Upper lobe of right lung (tissue), 1 donor: ENCODE data around the gene TPR. TPM values are rescaled to one million over a fixed set of nuclear protein-coding genes. Genes with fewer than 3 reads are reported as not detected.
"Not testable (repeated sequence)": the region's sequence is repeated elsewhere in the genome, so short reads cannot be mapped to it uniquely, and the experiment has no call there.

Experiments
- ATAC-seq: fragments of 200-7000 bp; cut with Tn5 transposase; one replicate; pipeline ENCODE4 v1.9.1; 2020; ENCODE audit warnings: mild to moderate bottlenecking, moderate library complexity
- DNase-seq: peaks from one replicate; pipeline ENCODE4 v3.0.0-alpha.2; 2020
- H3K27ac ChIP-seq: fragments of 200-600 bp; one replicate; pipeline ENCODE4 v1.8.0; 2022
- H3K27me3 ChIP-seq: fragments of 200-600 bp; one replicate; pipeline ENCODE4 v1.8.0; 2022; ENCODE audit warnings: mild to moderate bottlenecking
- H3K36me3 ChIP-seq: fragments of 200-600 bp; one replicate; pipeline ENCODE4 v1.8.0; 2022
- H3K4me1 ChIP-seq: fragments of 200-600 bp; one replicate; pipeline ENCODE4 v1.8.0; 2022
- H3K4me3 ChIP-seq: fragments of 200-600 bp; one replicate; pipeline ENCODE4 v1.8.0; 2022; ENCODE audit warnings: mild to moderate bottlenecking
- H3K9me3 ChIP-seq: fragments of 200-600 bp; one replicate; pipeline ENCODE4 v1.8.0; 2022
- CTCF ChIP-seq: fragments of 200-600 bp; IDR thresholded peaks from one replicate; pipeline ENCODE4 v1.8.0; 2022; ENCODE audit warnings: antibody characterized with exemption
- intact Hi-C: fragments of 100-400 bp; cut with DNase I; formaldehyde crosslinking; loops from one replicate; pipeline ENCODE4 v1.11.0; 2022
- total RNA-seq: library from RNA; stranded (reverse); fragmentation: NEBNext Ultra II Directional; extraction: Animal tissue kit (Norgen Biotek cat#: 25700); gene quantifications from one replicate; pipeline ENCODE4 v1.2.1, GENCODE V29; 2021
- donor health status: DM: no; HTN: yes; CAD: no; lungs with severe emphysema.

TPR gene
- total RNA-seq, 1 donor from 2014 or later, result 83.4 TPM

DNA sequence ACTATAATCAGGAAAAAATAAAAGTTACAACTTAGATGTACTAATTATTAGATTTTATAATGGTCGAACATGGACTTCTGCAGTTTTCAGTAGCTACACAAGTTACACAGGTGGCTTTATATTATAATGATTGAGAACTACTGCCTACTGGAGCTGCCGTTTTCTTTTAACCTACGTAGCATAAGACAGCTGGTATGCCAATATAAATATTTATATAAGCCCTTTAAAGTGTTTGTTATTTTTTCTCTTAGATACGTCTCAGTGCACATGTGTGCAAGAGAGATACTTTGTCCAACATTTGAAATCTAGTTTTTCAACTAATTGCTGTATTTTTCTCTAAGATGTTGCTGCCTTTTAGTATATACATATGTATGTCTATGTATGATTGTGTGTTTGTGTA is 43.5 kb upstream of the TPR start:
- TF ChIP-seq CTCF, result no peak
- Histone ChIP-seq H3K27ac (no peak overlapping the region), H3K27me3 (no peaks in the 10 kb centered on the region), H3K4me1 (no peaks in the 10 kb centered on the region), H3K36me3 (peaks cover 26% of the 10 kb centered on the region), H3K9me3 (no peaks in the 10 kb centered on the region), H3K4me3 (no peak overlapping the region)
- intact Hi-C loops, result no loop called here
- ATAC-seq (no peak), DNase-seq (no peak)

GRCh38 chr1:186413319-186413718 is 38.3 kb upstream of the TPR start:
- no peaks in the 10 kb centered on the region for H3K9me3 ChIP-seq
- DNase-seq (no peak), ATAC-seq (no peak)
- H3K4me3 ChIP-seq, result no peak overlapping the region
- no peak for TF ChIP-seq CTCF
- peaks cover 34% of the 10 kb centered on the region for H3K36me3 ChIP-seq
- H3K4me1 ChIP-seq, result no peaks in the 10 kb centered on the region
- intact Hi-C loops, result no loop called here
- H3K27ac ChIP-seq, result no peak overlapping the region
- no peaks in the 10 kb centered on the region for H3K27me3 ChIP-seq

DNA sequence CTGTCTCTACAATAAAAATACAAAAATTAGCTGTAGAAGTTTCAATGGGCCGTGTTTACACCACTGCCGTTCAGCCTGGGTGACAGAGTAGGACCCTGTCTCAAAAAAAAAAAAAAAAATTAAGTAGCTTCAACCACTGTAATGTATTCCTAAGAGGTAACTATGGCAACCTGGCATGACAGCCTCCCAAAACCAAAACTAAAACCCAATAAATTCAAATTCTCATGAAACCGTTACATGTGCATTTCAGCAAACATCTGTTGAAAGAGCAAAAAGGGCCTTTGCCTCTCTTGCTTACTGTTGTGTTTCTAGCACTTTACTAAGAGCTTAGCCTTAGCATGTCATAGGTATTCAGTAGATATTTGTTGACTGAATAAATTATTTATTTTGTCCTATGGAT is 34.0 kb upstream of the TPR start:
- intact Hi-C loops, result no loop called here
- TF ChIP-seq CTCF, result no peak
- H3K9me3 ChIP-seq, result no peaks in the 10 kb centered on the region
- H3K27me3 ChIP-seq, result no peaks in the 10 kb centered on the region
- H3K4me3 ChIP-seq, result no peak overlapping the region
- H3K4me1 ChIP-seq, result no peaks in the 10 kb centered on the region
- no peak overlapping the region for H3K27ac ChIP-seq
- ATAC-seq (no peak), DNase-seq (no peak)
- H3K36me3 ChIP-seq, result peaks cover 68% of the 10 kb centered on the region

DNA sequence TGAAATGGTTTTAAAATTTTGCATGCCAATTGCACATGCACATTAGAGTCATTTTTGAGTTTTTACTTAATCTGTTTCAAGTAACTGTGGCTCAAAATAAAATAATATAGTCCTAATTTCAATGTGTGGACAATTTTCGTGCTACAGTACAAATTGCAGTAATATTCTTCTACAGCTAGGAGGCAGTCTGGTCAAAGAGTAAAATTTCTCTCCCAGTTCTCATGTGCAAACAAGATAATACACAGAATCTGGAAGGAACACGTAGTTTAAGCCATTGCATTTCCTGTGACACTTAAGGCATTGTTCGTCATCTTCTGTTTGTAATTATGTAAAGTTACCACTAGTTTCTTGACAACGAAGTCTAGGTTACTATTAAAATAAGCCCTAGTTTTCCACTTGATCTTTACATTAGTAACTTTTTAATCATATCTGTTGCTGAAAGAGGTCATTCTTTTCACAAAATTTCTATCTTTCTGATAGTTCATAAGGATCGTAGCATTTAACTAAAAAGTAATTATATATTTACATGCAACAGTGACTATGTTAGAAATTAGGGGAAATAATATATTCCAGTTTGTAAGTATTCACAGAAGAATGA is 29.5 kb upstream of the TPR start:
- Histone ChIP-seq H3K4me1 (no peaks in the 10 kb centered on the region), H3K4me3 (no peak overlapping the region), H3K36me3 (peaks cover 57% of the 10 kb centered on the region), H3K27me3 (no peaks in the 10 kb centered on the region), H3K27ac (no peak overlapping the region), H3K9me3 (no peaks in the 10 kb centered on the region)
- ATAC-seq (peak; percentile 73), DNase-seq (no peak)
- intact Hi-C loops, result no loop called here
- TF ChIP-seq CTCF, result peak; percentile 65

DNA sequence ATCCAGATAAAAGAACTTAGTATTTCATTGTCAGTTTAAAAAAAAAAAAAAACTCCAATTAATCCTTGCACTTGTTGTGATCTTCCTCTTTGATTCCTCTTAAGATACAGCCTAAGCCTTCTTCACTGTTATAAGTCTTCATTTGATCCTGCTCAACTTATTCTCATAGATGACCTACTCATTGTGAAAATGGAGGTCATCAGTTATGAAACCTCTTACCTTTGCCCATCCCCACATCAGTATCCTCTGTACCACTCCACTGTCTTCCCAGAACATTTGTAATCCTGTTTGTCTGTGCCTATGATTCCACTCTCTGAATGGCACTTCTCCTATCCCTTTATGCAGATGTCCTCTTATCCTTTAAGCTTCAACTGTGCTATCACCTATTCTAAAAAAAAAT is 28.6 kb upstream of the TPR start:
- H3K9me3 ChIP-seq, result no peaks in the 10 kb centered on the region
- DNase-seq (no peak), ATAC-seq (no peak)
- peaks cover 60% of the 10 kb centered on the region for H3K36me3 ChIP-seq
- H3K27me3 ChIP-seq, result no peaks in the 10 kb centered on the region
- H3K4me3 ChIP-seq, result no peak overlapping the region
- intact Hi-C loops, result no loop called here
- H3K4me1 ChIP-seq, result no peaks in the 10 kb centered on the region
- H3K27ac ChIP-seq, result no peak overlapping the region
- TF ChIP-seq CTCF, result no peak

- H3K27me3 ChIP-seq, ATAC-seq, intact Hi-C loops, H3K9me3 ChIP-seq, H3K27ac ChIP-seq, H3K4me1 ChIP-seq, H3K4me3 ChIP-seq, DNase-seq: not testable (repeated sequence)
- H3K36me3 ChIP-seq, result peaks cover 55% of the 10 kb centered on the region
These were observed 26.4 kb upstream of the TPR start for GRCh38 chr1:186401446-186401845.

- H3K4me3 ChIP-seq, intact Hi-C loops, H3K27me3 ChIP-seq, H3K4me1 ChIP-seq, H3K27ac ChIP-seq, H3K9me3 ChIP-seq, DNase-seq, ATAC-seq: not testable (repeated sequence)
- H3K36me3 ChIP-seq, result peaks cover 88% of the 10 kb centered on the region
These were observed 17.7 kb upstream of the TPR start for GRCh38 chr1:186392711-186393110.
